Measurements from ENCODE around the gene ZMAT5. TPM values are rescaled to one million over a fixed set of nuclear protein-coding genes. Genes with fewer than 3 reads are reported as not detected.
A peak's percentile ranks its signal among the peaks of the same experiment; 100 is the strongest.

Gene ZMAT5
- total and polyA plus RNA-seq, 10 of the 15 experiments (the other 5 are each of a cell fraction or from before 2014, with no cell fraction given), result 2.3 to 43.0 (median 21.9) TPM

GRCh38 chr22:29766632-29767170 is at the start of gene ZMAT5 (continued):
- TF ChIP-seq ZNF217 (IDR thresholded peaks at IDR 0.05) (no peak), SIN3A (IDR thresholded peaks at IDR 0.05; ENCODE audit: low read depth, low read length) (peak; percentile 50; the same call in 1 of the 2 replicates), RUNX3 (IDR thresholded peaks at IDR 0.05; ENCODE audit: low read length) (no peak; the same call in 1 of the 2 replicates), NR2F1 (conservative IDR thresholded peaks at IDR 0.05) (peak; percentile 30; the same call in 1 of the 2 replicates)

- CTCF ChIA-PET, result interaction anchor here (1.0 to 1.4 kb wide), 2 partner anchors 189 to 190 kb away, joined by 3 to 4 read pairs; no protein-coding TSS in a partner anchor
- POLR2A ChIA-PET, result no interaction called here
- WGBS (ENCODE audit: insufficient coverage, insufficient replicate concordance, low lambda C conversion rate, missing lambda C conversion rate), result 95% methylated on average over 5 of the region's 6 CpGs
- ATAC-seq (no peak), DNase-seq (ENCODE audit: low read depth, low spot score) (no peak), FAIRE-seq (no peak)
- Histone ChIP-seq H3K27ac (ENCODE audit: control insufficient read depth, insufficient read depth) (no peak overlapping the region), H3K36me3 (ENCODE audit: control insufficient read depth in 2 of 2, insufficient read depth in 2 of 2, low read length in 1 of 2) (peaks cover 11 to 53% of the 10 kb centered on the region in 2 experiments), H3K9ac (ENCODE audit: control insufficient read depth, insufficient read depth, low read length) (no peak overlapping the region), H3K4me2 (ENCODE audit: control insufficient read depth, insufficient read depth) (no peak overlapping the region), H3K9me3 (replicated peaks; ENCODE audit: control insufficient read depth, insufficient read depth, low read length) (no peaks in the 10 kb centered on the region), H3K4me3 (no peak overlapping the region), H3K4me1 (ENCODE audit: control insufficient read depth, insufficient read depth, low read length) (peaks cover 5% of the 10 kb centered on the region; the same call in 1 of the 2 replicates), H4K20me1 (ENCODE audit: control insufficient read depth, insufficient read depth) (no peaks in the 10 kb centered on the region), H3K27me3 (replicated peaks in 1 of 2; ENCODE audit: control insufficient read depth in 2 of 2, insufficient read depth in 2 of 2, low read length in 1 of 2) (no peaks in the 10 kb centered on the region), H2AFZ (ENCODE audit: control insufficient read depth, low read depth, low read length) (no peak overlapping the region), H3K79me2 (ENCODE audit: control insufficient read depth, insufficient read depth, low read length) (no peaks in the 10 kb centered on the region)
- RAD21 ChIA-PET (ENCODE audit: unreplicated experiment), result no interaction called here
- no TSS peak for BruUV-seq (replicated peaks)
- in situ Hi-C loops (cut with MboI), result no loop called here
- SMC1A ChIA-PET (ENCODE audit: uncharacterized antibody, unreplicated experiment), result no interaction called here
- TF ChIP-seq IKZF1 (conservative IDR thresholded peaks at IDR 0.05) (no peak), YY1 (IDR thresholded peaks at IDR 0.05; ENCODE audit: low read depth, low read length) (no peak), KAT2A (conservative IDR thresholded peaks at IDR 0.05; ENCODE audit: control insufficient read depth, low read depth, low read length) (no peak), PAX5 (IDR thresholded peaks at IDR 0.05; ENCODE audit: borderline replicate concordance, low read depth, low read length) (no peak), RELB (IDR thresholded peaks at IDR 0.05; ENCODE audit: low read depth) (no peak), GATAD2B (conservative IDR thresholded peaks at IDR 0.05; ENCODE audit: low read depth) (no peak), CBX5 (IDR thresholded peaks at IDR 0.05; ENCODE audit: low read depth) (no peak), RAD21 (IDR thresholded peaks at IDR 0.05; ENCODE audit: insufficient read depth, low read depth, low read length) (no peak), SREBF2 (IDR thresholded peaks at IDR 0.05; ENCODE audit: low read length) (no peak), IKZF2 (IDR thresholded peaks at IDR 0.05) (no peak), MLLT1 (IDR thresholded peaks at IDR 0.05) (no peak), ASH2L (IDR thresholded peaks at IDR 0.05; ENCODE audit: borderline replicate concordance, low read depth) (no peak), CREB1 (IDR thresholded peaks at IDR 0.05; ENCODE audit: low read depth) (no peak), ATF2 (IDR thresholded peaks at IDR 0.05; ENCODE audit: low read length) (no peak), ZNF274 (IDR thresholded peaks at IDR 0.05; ENCODE audit: insufficient read depth, insufficient read length) (no peak), POLR2AphosphoS5 (IDR thresholded peaks at IDR 0.05; ENCODE audit: low read length) (no peak), EED (IDR thresholded peaks at IDR 0.05; ENCODE audit: low read depth) (no peak), PML (IDR thresholded peaks at IDR 0.05; ENCODE audit: low read length) (no peak)
- intact Hi-C loops (cut with micrococcal nuclease; ENCODE audit: unreplicated experiment), result no loop called here
These were observed 49.7 kb upstream of the ZMAT5 start for GRCh38 chr22:29816539-29816938.

Measured in GM12878 (cell line).